K562 (cell line): ENCODE measurements around the gene ALKBH4. TPM values are rescaled to one million over a fixed set of nuclear protein-coding genes. Genes with fewer than 3 reads are reported as not detected.
A peak's percentile ranks its signal among the peaks of the same experiment; 100 is the strongest.

ENCODE experiments used
- CREB1 ChIP-seq, 2 experiments: sonication (generic) in 1 of 2; formaldehyde crosslinking in 1 of 2; IDR thresholded peaks; 2 replicates each; pipeline versions ENCODE4 v1.6.1 to v1.8.0; 2012 to 2022; ENCODE audit warnings: inconsistent platforms in 1 of 2, mild to moderate bottlenecking in 1 of 2, missing genetic modification reagents in 1 of 2, moderate library complexity in 1 of 2
- ELF1 ChIP-seq: fragments of 200-800 bp; sonication (Bioruptor generic); IDR thresholded peaks from 2 replicates; pipeline ENCODE4 v1.6.1; 2016; ENCODE audit warnings: missing genetic modification characterization, missing compliant biosample characterization
- ERF ChIP-seq: fragments of 450-650 bp; formaldehyde crosslinking; IDR thresholded peaks from 2 replicates; pipeline ENCODE4 v1.4.0; 2020; ENCODE audit warnings: mild to moderate bottlenecking, mixed read lengths
- HNRNPH1 ChIP-seq: fragments of 200-400 bp; formaldehyde crosslinking; optimal IDR thresholded peaks from 2 replicates; pipeline ENCODE3; 2017; ENCODE audit warnings: low read depth, mild to moderate bottlenecking, low read length, moderate library complexity
- KDM4B ChIP-seq, 2 experiments: fragments of 450-650 bp in 1 of 2; sonication (generic) in 1 of 2; IDR thresholded peaks; 2 replicates each; pipeline ENCODE4 v1.6.1; 2016 to 2017; ENCODE audit warnings: borderline replicate concordance in 2 of 2, antibody characterized with exemption in 1 of 2, low read depth in 1 of 2, mild to moderate bottlenecking in 1 of 2
- NFE2 ChIP-seq: IDR thresholded peaks from 2 replicates; pipeline ENCODE4 v1.6.1; 2014; ENCODE audit warnings: antibody characterized with exemption, low read depth
- SAFB ChIP-seq: fragments of 200-400 bp; formaldehyde crosslinking; IDR thresholded peaks from 2 replicates; pipeline ENCODE4 v1.6.1; 2017; ENCODE audit warnings: low read depth, low read length, borderline replicate concordance
- SRSF1 ChIP-seq: fragments of 200-400 bp; formaldehyde crosslinking; IDR thresholded peaks from 2 replicates; pipeline ENCODE4 v1.6.1; 2017; ENCODE audit warnings: mild to moderate bottlenecking, low read depth, low read length, moderate library complexity
- TBP ChIP-seq: optimal IDR thresholded peaks from 2 replicates; pipeline ENCODE3; 2011; ENCODE audit warnings: low read depth, low read length, improper control_type of control experiment
- U2AF2 ChIP-seq: fragments of 200-400 bp; formaldehyde crosslinking; optimal IDR thresholded peaks from 2 replicates; pipeline ENCODE3; 2017; ENCODE audit warnings: low read depth, mild to moderate bottlenecking, low read length
- polyA plus RNA-seq, 8 experiments: library from polyadenylated mRNA; depleted of rRNA in 4 of 8; stranded (reverse) in 5 of 8; unstranded in 3 of 8; fragments of >200 nt; fragmentation: Nextera tagmentation in 2 of 8; fragmentation: Illumina TruSeq in 1 of 8; extraction: Ambion mirVana in 2 of 8; extraction: Trizol in 1 of 8; gene quantifications; 2 replicates each; pipeline versions ENCODE4 v1.2.1 to v1.2.3, GENCODE V29; 2011 to 2014; ENCODE audit warnings: inconsistent platforms in 1 of 8, missing spikeins in 1 of 8
- total RNA-seq, 7 experiments: library from RNA; depleted of rRNA in 6 of 7; stranded (reverse); fragments of >200 nt in 6 of 7; fragmentation: Illumina TruSeq in 2 of 7; extraction: Trizol in 2 of 7; gene quantifications; 2 replicates each; pipeline versions ENCODE4 v1.2.1 to v1.2.3, GENCODE V29; 2011 to 2021; ENCODE audit warnings: low replicate concordance in 1 of 7
- TF ChIP-seq, protein P1 (sequence below): fragments of 450-650 bp; IDR thresholded peaks from 2 replicates; pipeline ENCODE4 v1.6.1; 2016; ENCODE audit warnings: mild to moderate bottlenecking, moderate library complexity
- TF ChIP-seq, protein P2 (sequence below): fragments of 250-450 bp; sonication (Bioruptor Pico); IDR thresholded peaks from 2 replicates; pipeline ENCODE4 v1.4.0; 2020; ENCODE audit warnings: mild to moderate bottlenecking, moderate library complexity
- TF ChIP-seq, protein P3 (sequence below): conservative IDR thresholded peaks from 2 replicates; pipeline ENCODE4 v1.6.1; 2011; ENCODE audit warnings: low read depth, mild to moderate bottlenecking, low read length; ENCODE audit not compliant: control insufficient read depth

The ALKBH4 gene
- total and polyA plus RNA-seq, 9 of the 15 experiments (the other 6 are each of a cell fraction or from before 2014, with no cell fraction given) = 4.6 to 21.4 (median 11.8) TPM

DNA sequence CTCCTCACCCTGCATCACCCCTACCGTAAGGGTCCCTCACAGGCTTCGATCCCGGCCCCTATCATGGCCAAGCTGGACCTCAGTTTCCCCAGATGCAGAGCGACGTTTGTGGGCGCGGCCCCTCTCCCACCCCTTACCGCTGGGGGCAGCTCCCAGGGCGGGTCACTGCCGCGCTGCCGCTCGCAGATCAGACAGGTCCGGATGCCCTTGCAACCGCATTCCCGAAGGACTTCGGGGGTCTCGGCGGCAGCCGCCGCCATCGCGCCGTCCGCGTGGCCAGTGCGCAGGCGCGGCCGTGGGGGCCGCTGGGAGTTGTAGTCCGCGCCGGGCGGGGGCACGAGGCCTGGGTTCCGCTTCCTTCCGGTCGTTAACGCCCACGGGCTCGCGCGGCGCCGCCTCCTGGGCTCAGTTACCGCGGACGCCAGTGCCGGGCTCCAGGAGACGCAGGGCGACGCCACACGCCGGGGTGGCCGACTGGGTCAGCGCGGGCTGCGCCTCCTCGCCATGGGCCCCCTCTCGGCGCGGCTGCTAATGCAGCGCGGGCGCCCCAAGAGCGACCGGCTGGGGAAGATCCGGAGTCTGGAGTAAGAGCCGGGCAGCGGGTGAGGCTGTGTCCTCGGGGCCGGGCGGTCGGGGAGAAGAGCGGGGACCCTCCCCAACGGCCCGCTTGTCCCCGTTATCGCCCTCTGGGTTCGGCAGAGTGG, at the start of gene ALKBH4, which contains the start of gene LRWD1 (continued):
- TF ChIP-seq, protein P1, sequence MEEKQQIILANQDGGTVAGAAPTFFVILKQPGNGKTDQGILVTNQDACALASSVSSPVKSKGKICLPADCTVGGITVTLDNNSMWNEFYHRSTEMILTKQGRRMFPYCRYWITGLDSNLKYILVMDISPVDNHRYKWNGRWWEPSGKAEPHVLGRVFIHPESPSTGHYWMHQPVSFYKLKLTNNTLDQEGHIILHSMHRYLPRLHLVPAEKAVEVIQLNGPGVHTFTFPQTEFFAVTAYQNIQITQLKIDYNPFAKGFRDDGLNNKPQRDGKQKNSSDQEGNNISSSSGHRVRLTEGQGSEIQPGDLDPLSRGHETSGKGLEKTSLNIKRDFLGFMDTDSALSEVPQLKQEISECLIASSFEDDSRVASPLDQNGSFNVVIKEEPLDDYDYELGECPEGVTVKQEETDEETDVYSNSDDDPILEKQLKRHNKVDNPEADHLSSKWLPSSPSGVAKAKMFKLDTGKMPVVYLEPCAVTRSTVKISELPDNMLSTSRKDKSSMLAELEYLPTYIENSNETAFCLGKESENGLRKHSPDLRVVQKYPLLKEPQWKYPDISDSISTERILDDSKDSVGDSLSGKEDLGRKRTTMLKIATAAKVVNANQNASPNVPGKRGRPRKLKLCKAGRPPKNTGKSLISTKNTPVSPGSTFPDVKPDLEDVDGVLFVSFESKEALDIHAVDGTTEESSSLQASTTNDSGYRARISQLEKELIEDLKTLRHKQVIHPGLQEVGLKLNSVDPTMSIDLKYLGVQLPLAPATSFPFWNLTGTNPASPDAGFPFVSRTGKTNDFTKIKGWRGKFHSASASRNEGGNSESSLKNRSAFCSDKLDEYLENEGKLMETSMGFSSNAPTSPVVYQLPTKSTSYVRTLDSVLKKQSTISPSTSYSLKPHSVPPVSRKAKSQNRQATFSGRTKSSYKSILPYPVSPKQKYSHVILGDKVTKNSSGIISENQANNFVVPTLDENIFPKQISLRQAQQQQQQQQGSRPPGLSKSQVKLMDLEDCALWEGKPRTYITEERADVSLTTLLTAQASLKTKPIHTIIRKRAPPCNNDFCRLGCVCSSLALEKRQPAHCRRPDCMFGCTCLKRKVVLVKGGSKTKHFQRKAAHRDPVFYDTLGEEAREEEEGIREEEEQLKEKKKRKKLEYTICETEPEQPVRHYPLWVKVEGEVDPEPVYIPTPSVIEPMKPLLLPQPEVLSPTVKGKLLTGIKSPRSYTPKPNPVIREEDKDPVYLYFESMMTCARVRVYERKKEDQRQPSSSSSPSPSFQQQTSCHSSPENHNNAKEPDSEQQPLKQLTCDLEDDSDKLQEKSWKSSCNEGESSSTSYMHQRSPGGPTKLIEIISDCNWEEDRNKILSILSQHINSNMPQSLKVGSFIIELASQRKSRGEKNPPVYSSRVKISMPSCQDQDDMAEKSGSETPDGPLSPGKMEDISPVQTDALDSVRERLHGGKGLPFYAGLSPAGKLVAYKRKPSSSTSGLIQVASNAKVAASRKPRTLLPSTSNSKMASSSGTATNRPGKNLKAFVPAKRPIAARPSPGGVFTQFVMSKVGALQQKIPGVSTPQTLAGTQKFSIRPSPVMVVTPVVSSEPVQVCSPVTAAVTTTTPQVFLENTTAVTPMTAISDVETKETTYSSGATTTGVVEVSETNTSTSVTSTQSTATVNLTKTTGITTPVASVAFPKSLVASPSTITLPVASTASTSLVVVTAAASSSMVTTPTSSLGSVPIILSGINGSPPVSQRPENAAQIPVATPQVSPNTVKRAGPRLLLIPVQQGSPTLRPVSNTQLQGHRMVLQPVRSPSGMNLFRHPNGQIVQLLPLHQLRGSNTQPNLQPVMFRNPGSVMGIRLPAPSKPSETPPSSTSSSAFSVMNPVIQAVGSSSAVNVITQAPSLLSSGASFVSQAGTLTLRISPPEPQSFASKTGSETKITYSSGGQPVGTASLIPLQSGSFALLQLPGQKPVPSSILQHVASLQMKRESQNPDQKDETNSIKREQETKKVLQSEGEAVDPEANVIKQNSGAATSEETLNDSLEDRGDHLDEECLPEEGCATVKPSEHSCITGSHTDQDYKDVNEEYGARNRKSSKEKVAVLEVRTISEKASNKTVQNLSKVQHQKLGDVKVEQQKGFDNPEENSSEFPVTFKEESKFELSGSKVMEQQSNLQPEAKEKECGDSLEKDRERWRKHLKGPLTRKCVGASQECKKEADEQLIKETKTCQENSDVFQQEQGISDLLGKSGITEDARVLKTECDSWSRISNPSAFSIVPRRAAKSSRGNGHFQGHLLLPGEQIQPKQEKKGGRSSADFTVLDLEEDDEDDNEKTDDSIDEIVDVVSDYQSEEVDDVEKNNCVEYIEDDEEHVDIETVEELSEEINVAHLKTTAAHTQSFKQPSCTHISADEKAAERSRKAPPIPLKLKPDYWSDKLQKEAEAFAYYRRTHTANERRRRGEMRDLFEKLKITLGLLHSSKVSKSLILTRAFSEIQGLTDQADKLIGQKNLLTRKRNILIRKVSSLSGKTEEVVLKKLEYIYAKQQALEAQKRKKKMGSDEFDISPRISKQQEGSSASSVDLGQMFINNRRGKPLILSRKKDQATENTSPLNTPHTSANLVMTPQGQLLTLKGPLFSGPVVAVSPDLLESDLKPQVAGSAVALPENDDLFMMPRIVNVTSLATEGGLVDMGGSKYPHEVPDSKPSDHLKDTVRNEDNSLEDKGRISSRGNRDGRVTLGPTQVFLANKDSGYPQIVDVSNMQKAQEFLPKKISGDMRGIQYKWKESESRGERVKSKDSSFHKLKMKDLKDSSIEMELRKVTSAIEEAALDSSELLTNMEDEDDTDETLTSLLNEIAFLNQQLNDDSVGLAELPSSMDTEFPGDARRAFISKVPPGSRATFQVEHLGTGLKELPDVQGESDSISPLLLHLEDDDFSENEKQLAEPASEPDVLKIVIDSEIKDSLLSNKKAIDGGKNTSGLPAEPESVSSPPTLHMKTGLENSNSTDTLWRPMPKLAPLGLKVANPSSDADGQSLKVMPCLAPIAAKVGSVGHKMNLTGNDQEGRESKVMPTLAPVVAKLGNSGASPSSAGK = no peak
- TF ChIP-seq U2AF2 (no peak), ERF (CRISPR knock-in tag) (no peak; the same call in 1 of the 2 replicates), HNRNPH1 (no peak), CREB1 (IDR thresholded peaks at IDR 0.05) (peak; percentile 77), CREB1 (CRISPR knock-in tag; IDR thresholded peaks at IDR 0.05) (peak; percentile 78), SRSF1 (no peak), KDM4B (IDR thresholded peaks at IDR 0.05; ENCODE audit: borderline replicate concordance in 2 of 2, low read depth in 1 of 2) (peak in 1 of 2 experiments; percentile 78; a peak in 1 of 4 replicates), NFE2 (no peak), TBP (peak; percentile 79), SAFB (peak; percentile 97), ELF1 (tag) (peak; percentile 94)
- TF ChIP-seq, protein P2, sequence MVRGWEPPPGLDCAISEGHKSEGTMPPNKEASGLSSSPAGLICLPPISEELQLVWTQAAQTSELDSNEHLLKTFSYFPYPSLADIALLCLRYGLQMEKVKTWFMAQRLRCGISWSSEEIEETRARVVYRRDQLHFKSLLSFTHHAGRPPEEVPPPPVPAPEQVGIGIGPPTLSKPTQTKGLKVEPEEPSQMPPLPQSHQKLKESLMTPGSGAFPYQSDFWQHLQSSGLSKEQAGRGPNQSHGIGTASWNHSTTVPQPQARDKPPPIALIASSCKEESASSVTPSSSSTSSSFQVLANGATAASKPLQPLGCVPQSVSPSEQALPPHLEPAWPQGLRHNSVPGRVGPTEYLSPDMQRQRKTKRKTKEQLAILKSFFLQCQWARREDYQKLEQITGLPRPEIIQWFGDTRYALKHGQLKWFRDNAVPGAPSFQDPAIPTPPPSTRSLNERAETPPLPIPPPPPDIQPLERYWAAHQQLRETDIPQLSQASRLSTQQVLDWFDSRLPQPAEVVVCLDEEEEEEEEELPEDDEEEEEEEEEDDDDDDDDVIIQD = no peak
- TF ChIP-seq, protein P3, sequence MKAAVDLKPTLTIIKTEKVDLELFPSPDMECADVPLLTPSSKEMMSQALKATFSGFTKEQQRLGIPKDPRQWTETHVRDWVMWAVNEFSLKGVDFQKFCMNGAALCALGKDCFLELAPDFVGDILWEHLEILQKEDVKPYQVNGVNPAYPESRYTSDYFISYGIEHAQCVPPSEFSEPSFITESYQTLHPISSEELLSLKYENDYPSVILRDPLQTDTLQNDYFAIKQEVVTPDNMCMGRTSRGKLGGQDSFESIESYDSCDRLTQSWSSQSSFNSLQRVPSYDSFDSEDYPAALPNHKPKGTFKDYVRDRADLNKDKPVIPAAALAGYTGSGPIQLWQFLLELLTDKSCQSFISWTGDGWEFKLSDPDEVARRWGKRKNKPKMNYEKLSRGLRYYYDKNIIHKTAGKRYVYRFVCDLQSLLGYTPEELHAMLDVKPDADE = peak; percentile 99
